MM.1S (cell line): ENCODE data around the gene SF3B4.
"Not testable (repeated sequence)": the region's sequence is repeated elsewhere in the genome, so short reads cannot be mapped to it uniquely, and the experiment has no call there.

ENCODE experiments used
- DNase-seq: peaks from one replicate; pipeline ENCODE4 v3.0.0-alpha.2; 2015
- H2AFZ ChIP-seq: fragments of 300-600 bp; sonication (generic); 2 replicates; pipeline ENCODE4 v1.6.0; 2016; ENCODE audit warnings: antibody characterized with exemption, low read length
- H3F3A ChIP-seq: fragments of 300-600 bp; sonication (generic); 2 replicates; pipeline ENCODE4 v1.6.1; 2016; ENCODE audit warnings: mild to moderate bottlenecking, antibody characterized with exemption, low read length, moderate library complexity, mixed read lengths; ENCODE audit not compliant: insufficient read depth
- H3K27ac ChIP-seq: fragments of 300-600 bp; sonication (generic); 2 replicates; pipeline ENCODE4 v1.5.1; 2016; ENCODE audit warnings: mild to moderate bottlenecking, low read length
- H3K27me3 ChIP-seq: fragments of 300-600 bp; sonication (generic); replicated peaks from 2 replicates; pipeline ENCODE4 v1.6.0; 2016; ENCODE audit warnings: low read length; ENCODE audit not compliant: insufficient read depth
- H3K36me3 ChIP-seq: fragments of 300-600 bp; sonication (generic); replicated peaks from 2 replicates; pipeline ENCODE4 v1.6.1; 2016; ENCODE audit warnings: mild to moderate bottlenecking, low read length, mixed read lengths; ENCODE audit not compliant: insufficient read depth
- H3K4me1 ChIP-seq: fragments of 300-600 bp; sonication (generic); 2 replicates; pipeline ENCODE4 v1.6.1; 2016; ENCODE audit warnings: low read length, mixed read lengths
- H3K4me2 ChIP-seq: fragments of 300-600 bp; sonication (generic); 2 replicates; pipeline ENCODE4 v1.6.0; 2016; ENCODE audit warnings: low read depth, low read length
- H3K4me3 ChIP-seq: fragments of 300-600 bp; sonication (generic); 2 replicates; pipeline ENCODE4 v1.5.1; 2016; ENCODE audit warnings: low read length, mixed read lengths
- H3K79me2 ChIP-seq: fragments of 300-600 bp; sonication (generic); 2 replicates; pipeline ENCODE4 v1.6.1; 2016; ENCODE audit warnings: mixed run types, low read length, mixed read lengths
- H3K9ac ChIP-seq: fragments of 300-600 bp; sonication (generic); 2 replicates; pipeline ENCODE4 v1.6.1; 2016; ENCODE audit warnings: low read length, mixed read lengths
- H3K9me2 ChIP-seq: fragments of 300-600 bp; sonication (generic); replicated peaks from 2 replicates; pipeline ENCODE4 v1.6.1; 2016; ENCODE audit warnings: mild to moderate bottlenecking, low read length, mixed read lengths; ENCODE audit not compliant: insufficient read depth
- H3K9me3 ChIP-seq: fragments of 300-600 bp; sonication (generic); replicated peaks from 2 replicates; pipeline ENCODE4 v1.6.1; 2016; ENCODE audit warnings: mild to moderate bottlenecking, low read length, mixed read lengths; ENCODE audit not compliant: insufficient read depth
- H4K20me1 ChIP-seq: fragments of 300-600 bp; sonication (generic); 2 replicates; pipeline ENCODE4 v1.6.1; 2016; ENCODE audit warnings: mild to moderate bottlenecking, low read length, moderate library complexity, mixed read lengths; ENCODE audit not compliant: insufficient read depth
- EZH2 ChIP-seq: fragments of 300-600 bp; sonication (generic); optimal IDR thresholded peaks from 2 replicates; pipeline ENCODE3; 2017; ENCODE audit warnings: low read depth, mild to moderate bottlenecking, antibody characterized with exemption, low read length, mixed read lengths
- EZH2phosphoT487 ChIP-seq: fragments of 300-600 bp; sonication (generic); IDR thresholded peaks from 2 replicates; pipeline ENCODE4 v1.6.1; 2018; ENCODE audit warnings: antibody characterized with exemption, low read length
- TF ChIP-seq, protein P1 (sequence below): fragments of 300-600 bp; sonication (generic); IDR thresholded peaks from 2 replicates; pipeline ENCODE4 v1.5.1; 2016; ENCODE audit warnings: antibody characterized with exemption, low read length, mixed read lengths

Gene SF3B4

DNA sequence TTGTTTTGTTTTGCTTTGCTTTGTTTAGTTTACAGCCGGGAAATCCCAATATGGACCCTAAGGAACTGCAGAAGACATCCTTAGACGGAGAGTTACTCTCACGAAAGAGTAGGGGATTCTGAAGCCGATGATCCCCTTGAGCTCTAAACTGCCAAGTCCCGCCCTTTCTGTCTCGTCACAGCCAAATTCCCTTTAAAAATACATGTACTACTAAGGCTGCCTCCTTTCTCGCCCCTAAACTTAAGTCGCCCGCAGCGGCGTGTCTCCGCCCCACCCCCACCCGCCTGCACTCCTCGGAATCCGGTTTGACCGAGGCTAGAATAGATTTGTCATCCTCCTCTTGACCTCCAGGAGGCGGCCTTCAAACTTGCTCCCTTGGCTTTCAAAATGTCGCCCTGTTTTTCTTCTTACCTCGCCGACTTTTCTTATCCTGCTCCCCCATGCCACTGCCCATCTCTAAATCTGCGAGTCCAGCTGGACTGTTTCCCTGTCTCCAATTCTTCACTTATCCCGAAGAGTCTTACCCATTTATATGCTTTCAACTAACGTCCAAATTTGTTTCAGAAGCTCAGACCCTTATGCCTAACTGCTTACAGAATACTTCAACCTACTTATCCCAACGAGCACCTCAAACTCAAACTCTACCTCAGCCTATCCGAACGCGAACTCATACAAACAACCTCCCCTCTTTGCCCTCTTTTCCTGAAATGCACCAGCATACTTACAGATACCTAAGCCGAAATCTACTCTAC is 39.2 kb downstream of the SF3B4 start:
- Histone ChIP-seq H3K9ac (peak overlapping the region; percentile 86), H3K36me3 (no peaks in the 10 kb centered on the region), H3K27me3 (no peaks in the 10 kb centered on the region), H2AFZ (peak overlapping the region; percentile 54), H4K20me1 (no peaks in the 10 kb centered on the region), H3K4me1 (peaks cover 16% of the 10 kb centered on the region), H3F3A (peaks cover 55% of the 10 kb centered on the region), H3K27ac (peak overlapping the region; percentile 92), H3K79me2 (no peaks in the 10 kb centered on the region), H3K9me2 (no peaks in the 10 kb centered on the region), H3K9me3 (no peaks in the 10 kb centered on the region), H3K4me3 (peak overlapping the region; percentile 64), H3K4me2 (peak overlapping the region; percentile 80)
- no peak for TF ChIP-seq EZH2phosphoT487
- TF ChIP-seq, protein P1, sequence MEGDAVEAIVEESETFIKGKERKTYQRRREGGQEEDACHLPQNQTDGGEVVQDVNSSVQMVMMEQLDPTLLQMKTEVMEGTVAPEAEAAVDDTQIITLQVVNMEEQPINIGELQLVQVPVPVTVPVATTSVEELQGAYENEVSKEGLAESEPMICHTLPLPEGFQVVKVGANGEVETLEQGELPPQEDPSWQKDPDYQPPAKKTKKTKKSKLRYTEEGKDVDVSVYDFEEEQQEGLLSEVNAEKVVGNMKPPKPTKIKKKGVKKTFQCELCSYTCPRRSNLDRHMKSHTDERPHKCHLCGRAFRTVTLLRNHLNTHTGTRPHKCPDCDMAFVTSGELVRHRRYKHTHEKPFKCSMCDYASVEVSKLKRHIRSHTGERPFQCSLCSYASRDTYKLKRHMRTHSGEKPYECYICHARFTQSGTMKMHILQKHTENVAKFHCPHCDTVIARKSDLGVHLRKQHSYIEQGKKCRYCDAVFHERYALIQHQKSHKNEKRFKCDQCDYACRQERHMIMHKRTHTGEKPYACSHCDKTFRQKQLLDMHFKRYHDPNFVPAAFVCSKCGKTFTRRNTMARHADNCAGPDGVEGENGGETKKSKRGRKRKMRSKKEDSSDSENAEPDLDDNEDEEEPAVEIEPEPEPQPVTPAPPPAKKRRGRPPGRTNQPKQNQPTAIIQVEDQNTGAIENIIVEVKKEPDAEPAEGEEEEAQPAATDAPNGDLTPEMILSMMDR: peak; percentile 83
- peak; percentile 98 for DNase-seq

DNA sequence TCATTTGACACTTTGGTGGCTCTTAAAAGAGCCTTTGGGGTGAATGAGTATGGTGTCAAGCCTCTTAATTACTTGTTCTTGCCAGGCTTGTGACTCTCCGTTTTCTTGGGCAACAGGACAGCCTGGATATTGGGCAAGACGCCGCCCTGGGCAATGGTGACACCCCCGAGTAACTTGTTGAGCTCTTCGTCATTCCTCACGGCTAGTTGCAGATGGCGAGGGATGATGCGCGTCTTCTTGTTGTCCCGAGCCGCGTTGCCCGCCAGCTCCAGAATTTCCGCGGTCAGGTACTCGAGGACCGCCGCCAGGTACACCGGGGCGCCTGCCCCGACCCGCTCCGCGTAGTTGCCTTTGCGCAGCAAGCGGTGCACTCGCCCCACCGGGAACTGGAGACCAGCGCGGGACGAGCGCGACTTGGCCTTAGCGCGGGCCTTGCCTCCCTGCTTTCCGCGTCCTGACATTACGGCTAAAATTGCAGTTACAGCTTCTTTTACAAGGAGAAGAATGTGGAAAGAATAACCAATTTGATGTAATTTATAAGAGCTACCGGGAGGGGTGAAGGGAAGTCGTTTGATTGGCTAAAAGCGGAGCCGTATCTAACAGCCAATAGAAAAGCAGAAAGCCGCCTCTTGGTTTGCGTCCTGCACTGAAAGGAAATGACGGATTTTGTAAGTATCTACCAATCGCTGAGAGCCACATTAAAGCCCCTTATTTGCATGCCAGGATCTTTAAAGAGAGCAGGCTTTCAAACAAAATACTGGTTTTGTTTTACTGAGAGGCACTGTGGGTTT is 40.0 kb downstream of the SF3B4 start:
- no peaks in the 10 kb centered on the region for H4K20me1 ChIP-seq
- peak overlapping the region; percentile 86 for H3K9ac ChIP-seq
- no peaks in the 10 kb centered on the region for H3K9me2 ChIP-seq
- no peaks in the 10 kb centered on the region for H3K27me3 ChIP-seq
- peak overlapping the region; percentile 64 for H3K4me3 ChIP-seq
- H2AFZ ChIP-seq: no peak overlapping the region
- H3K4me1 ChIP-seq: peaks cover 16% of the 10 kb centered on the region
- peaks cover 55% of the 10 kb centered on the region for H3F3A ChIP-seq
- TF ChIP-seq, protein P1: no peak
- TF ChIP-seq EZH2: no peak
- no peak for TF ChIP-seq EZH2phosphoT487
- DNase-seq: peak; percentile 100
- peak overlapping the region; percentile 80 for H3K4me2 ChIP-seq
- no peaks in the 10 kb centered on the region for H3K79me2 ChIP-seq
- no peaks in the 10 kb centered on the region for H3K9me3 ChIP-seq
- no peaks in the 10 kb centered on the region for H3K36me3 ChIP-seq
- H3K27ac ChIP-seq: peak overlapping the region; percentile 92

DNA sequence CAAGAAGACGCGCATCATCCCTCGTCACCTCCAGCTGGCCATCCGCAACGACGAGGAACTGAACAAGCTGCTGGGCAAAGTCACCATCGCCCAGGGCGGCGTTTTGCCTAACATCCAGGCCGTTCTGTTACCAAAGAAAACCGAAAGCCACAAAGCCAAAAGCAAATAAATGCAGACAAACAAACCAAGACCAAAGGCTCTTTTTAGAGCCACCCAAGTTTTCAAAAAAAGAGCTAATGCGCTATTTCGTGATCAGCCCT is 40.5 kb downstream of the SF3B4 start:
- Histone ChIP-seq H3K4me1 (peaks cover 16% of the 10 kb centered on the region), H3K27ac (peak overlapping the region; percentile 92), H3K4me2 (peak overlapping the region; percentile 77), H3K4me3 (peak overlapping the region; percentile 64), H3F3A (peaks cover 55% of the 10 kb centered on the region), H3K9ac (peak overlapping the region; percentile 86)
- not testable (repeated sequence) for H4K20me1 ChIP-seq, H3K27me3 ChIP-seq, H3K9me2 ChIP-seq, H3K9me3 ChIP-seq, DNase-seq, H3K36me3 ChIP-seq, H3K79me2 ChIP-seq, H2AFZ ChIP-seq
